Measurements from ENCODE around the gene NXN. TPM values are rescaled to one million over a fixed set of nuclear protein-coding genes. Genes with fewer than 3 reads are reported as not detected.
"Not testable (repeated sequence)": the region's sequence is repeated elsewhere in the genome, so short reads cannot be mapped to it uniquely, and the experiment has no call there.

The NXN gene
- total RNA-seq, 1 donor, result 124 TPM

- no peak overlapping the region for H3K4me3 ChIP-seq (ENCODE audit: low read depth, low read length)
- no peak for TF ChIP-seq CTCF (IDR thresholded peaks at IDR 0.05; ENCODE audit: insufficient read depth, low read depth, low read length)
- DNase-seq (ENCODE audit: low read depth), result no peak
Measured at GRCh38 chr17:774313-774584, 205.3 kb downstream of the NXN start.

- DNase-seq (ENCODE audit: low read depth), result no peak
- no peak overlapping the region for H3K4me3 ChIP-seq (ENCODE audit: low read depth, low read length)
- TF ChIP-seq CTCF (IDR thresholded peaks at IDR 0.05; ENCODE audit: insufficient read depth, low read depth, low read length), result no peak
Measured at GRCh38 chr17:773467-774312, 205.9 kb downstream of the NXN start.

GRCh38 chr17:773016-773415, 206.6 kb downstream of the NXN start:
- DNase-seq (ENCODE audit: low read depth), result no peak
- no peak for TF ChIP-seq CTCF (IDR thresholded peaks at IDR 0.05; ENCODE audit: insufficient read depth, low read depth, low read length)
- no peak overlapping the region for H3K4me3 ChIP-seq (ENCODE audit: low read depth, low read length)

GRCh38 chr17:767076-767475, 212.5 kb downstream of the NXN start:
- DNase-seq (ENCODE audit: low read depth), result no peak
- no peak for TF ChIP-seq CTCF (IDR thresholded peaks at IDR 0.05; ENCODE audit: insufficient read depth, low read depth, low read length)
- no peak overlapping the region for H3K4me3 ChIP-seq (ENCODE audit: low read depth, low read length)

- no peak for TF ChIP-seq CTCF (IDR thresholded peaks at IDR 0.05; ENCODE audit: insufficient read depth, low read depth, low read length)
- DNase-seq (ENCODE audit: low read depth), result no peak
- H3K4me3 ChIP-seq (ENCODE audit: low read depth, low read length), result no peak overlapping the region
Measured at GRCh38 chr17:760371-760770, 219.2 kb downstream of the NXN start.

GRCh38 chr17:759964-760363, 219.6 kb downstream of the NXN start:
- H3K4me3 ChIP-seq (ENCODE audit: low read depth, low read length), result no peak overlapping the region
- no peak for DNase-seq (ENCODE audit: low read depth)
- no peak for TF ChIP-seq CTCF (IDR thresholded peaks at IDR 0.05; ENCODE audit: insufficient read depth, low read depth, low read length)

- not testable (repeated sequence) for DNase-seq (ENCODE audit: low read depth); H3K4me3 ChIP-seq (ENCODE audit: low read depth, low read length)
Measured at GRCh38 chr17:756010-756567, 223.5 kb downstream of the NXN start.

GRCh38 chr17:755319-755961, 224.1 kb downstream of the NXN start:
- H3K4me3 ChIP-seq (ENCODE audit: low read depth, low read length); DNase-seq (ENCODE audit: low read depth): not testable (repeated sequence)

Data from fibroblast of villous mesenchyme (primary cell).